Activated CD8-positive, alpha-beta memory T cell treated with anti-CD3 and anti-CD28 coated beads, Interleukin-2, amount 50 U/mL, for 24 hours (primary cell): ENCODE data around the gene FERMT3.

Experiments used
- DNase-seq: peaks from one replicate; pipeline ENCODE4 v3.0.0-alpha.2; 2020; ENCODE audit errors: extremely low read depth

FERMT3 gene

GRCh38 chr11:64186492-64187165, 19.9 kb upstream of the FERMT3 start:
- DNase-seq, result no peak

DNA sequence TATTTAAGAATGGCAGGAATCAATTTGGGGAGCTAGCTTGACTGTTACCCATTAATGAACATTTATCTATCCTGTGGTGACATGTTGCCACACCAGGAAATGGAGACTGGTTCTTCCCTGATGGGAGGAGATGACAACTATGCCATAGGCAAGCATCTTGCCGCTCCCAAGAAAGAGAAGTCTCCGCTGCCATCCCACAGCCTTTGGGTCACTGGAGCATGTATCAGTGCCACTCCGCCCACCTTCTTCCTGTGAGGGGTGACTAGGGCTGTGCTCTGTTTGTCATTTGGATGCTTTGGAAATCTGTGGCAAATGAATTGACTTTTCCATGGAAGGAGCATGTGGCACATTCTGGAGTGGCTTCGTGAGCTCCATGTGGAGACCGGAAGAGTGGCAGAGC, 14.1 kb upstream of the FERMT3 start:
- DNase-seq, result no peak

DNA sequence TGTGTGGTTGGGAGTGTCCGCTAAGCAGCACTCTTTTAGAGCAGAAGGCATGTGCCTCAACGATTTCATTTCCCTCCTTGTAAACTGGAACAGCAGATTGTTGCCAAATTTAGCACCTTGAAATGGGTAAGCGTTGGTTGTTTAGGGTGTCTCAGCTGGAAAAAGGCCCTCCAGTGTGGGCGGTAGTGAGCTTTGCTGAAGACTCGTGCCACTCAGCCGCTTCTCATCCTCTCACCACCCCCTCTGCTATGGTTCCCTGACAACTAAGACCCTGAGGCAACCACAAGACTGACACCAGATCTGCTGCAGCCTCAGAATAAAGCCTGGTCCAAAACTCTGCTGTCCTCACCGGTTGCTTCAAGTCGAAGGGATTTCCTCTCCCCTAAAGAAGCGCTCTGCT, 9.9 kb upstream of the FERMT3 start:
- DNase-seq, result no peak

DNA sequence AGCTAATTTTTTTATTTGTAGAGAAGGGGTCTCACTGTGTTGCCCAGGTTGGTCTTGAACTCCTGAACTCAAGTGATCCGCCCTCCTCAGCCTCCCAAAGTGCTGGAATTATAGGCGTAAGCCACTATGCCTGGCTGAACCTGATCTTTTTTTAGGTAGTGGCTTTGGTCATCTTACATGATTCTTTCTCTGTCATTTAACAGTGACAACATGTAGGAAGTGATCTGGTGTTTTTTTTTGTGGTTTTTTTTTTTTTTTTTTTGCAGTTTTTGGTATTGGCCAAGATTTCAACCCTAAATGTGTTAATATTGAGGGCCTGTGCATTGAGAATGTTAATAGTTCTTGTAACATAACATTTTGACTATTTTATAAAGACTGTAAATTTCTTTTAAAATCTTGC, 8.0 kb upstream of the FERMT3 start:
- no peak for DNase-seq

GRCh38 chr11:64201543-64201942, 5.0 kb upstream of the FERMT3 start:
- DNase-seq, result no peak

DNA sequence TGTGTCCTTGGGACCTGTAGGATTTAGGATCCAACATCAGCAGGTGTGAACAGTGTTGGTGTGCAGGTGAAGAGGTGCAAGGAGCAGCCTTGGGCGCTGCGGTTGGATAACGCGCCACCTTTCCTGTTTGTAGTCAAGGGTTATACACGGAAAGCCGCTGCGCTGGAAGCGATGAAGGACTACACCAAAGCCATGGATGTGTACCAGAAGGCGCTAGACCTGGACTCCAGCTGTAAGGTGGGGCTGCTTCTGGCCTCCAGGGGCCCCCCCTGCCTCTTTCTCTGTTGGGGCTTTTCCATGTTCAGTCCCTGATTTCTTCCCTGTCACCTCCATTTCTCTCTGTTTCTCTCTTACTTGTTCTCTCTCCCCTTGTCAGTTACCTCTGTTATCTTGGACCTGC, 3.5 kb upstream of the FERMT3 start:
- no peak for DNase-seq

DNA sequence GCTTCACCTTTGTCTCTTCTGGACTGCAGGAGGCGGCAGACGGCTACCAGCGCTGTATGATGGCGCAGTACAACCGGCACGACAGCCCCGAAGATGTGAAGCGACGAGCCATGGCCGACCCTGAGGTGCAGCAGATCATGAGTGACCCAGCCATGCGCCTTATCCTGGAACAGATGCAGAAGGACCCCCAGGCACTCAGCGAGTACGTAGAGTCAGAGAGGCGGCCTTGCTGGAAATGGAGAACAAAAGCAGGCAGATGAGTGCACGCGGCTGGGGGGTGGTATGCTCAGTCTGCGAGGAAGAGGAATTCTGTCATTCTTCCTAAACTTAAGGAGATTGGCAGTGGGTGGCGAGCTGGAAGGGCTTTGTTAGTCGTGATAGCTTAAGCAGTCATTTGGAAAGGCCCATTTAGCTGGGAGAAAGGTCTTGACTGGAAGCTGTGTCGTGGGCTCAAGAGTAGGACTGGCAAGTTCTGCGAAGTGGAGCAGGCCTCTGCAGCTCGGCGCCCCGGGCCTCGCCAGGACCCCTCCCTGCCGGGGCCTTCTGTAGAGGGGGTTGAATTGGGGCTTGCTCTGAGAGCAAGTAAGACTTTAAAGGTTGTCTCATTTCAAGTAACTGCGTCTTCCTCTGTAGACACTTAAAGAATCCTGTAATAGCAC, 3.0 kb upstream of the FERMT3 start:
- DNase-seq, result no peak

GRCh38 chr11:64204080-64204440, 2.5 kb upstream of the FERMT3 start:
- no peak for DNase-seq

GRCh38 chr11:64204464-64204989, 2.0 kb upstream of the FERMT3 start:
- DNase-seq, result no peak

DNA sequence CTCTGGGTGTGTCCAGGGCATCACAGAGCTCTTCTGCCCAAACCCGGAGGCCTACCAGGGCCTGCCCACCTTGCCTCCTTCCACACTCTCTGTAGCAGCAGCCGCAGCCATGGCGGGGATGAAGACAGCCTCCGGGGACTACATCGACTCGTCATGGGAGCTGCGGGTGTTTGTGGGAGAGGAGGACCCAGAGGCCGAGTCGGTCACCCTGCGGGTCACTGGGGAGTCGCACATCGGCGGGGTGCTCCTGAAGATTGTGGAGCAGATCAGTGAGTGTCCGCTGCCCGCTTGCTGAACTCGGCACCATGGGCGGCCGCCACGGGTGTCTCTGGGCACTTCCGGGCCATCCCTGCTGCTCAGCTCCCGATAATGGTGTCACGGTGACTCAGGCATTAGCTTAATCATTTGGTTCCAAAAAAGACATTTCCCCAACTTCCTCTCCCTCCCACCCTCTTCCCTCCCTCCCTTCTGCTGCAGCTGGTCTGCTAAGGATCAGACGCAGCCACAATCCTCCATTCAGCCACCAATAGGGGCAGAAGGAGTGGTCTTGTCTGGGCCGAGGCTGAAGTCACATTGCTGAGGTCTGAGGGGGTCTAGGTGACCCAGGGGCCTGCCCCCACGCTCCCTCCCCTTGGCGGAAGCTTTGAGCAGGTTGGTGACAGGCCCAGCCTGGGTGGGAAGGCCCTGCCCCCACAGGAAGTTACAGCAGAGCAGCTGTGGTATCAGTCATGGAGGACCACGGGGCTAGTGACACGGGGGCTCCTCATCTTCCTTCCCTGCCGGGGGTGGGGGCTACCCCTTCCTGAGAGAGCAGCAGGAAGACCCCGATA, 950 bp downstream of the FERMT3 start:
- DNase-seq, result peak; percentile 74

- DNase-seq, result no peak
These were observed 1.7 kb downstream of the FERMT3 start for GRCh38 chr11:64208086-64208795.

GRCh38 chr11:64208796-64209562, 2.5 kb downstream of the FERMT3 start:
- no peak for DNase-seq

DNA sequence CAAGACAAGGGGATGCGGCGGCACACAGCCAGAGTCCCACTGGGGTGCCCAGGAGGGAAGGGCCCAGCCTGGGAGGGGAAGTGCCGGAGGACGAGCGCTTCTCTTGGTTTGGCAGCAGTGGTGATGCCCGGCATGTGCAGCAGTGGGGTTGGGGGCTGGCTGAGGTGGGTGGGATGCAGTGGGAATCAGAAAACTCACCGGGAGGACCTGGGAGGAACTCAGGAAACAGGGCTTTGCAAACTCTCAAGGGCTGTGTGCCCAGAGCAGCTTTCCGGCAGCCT, 3.0 kb downstream of the FERMT3 start:
- DNase-seq, result no peak

- no peak for DNase-seq
These were observed 3.9 kb downstream of the FERMT3 start for GRCh38 chr11:64210301-64211020.

DNA sequence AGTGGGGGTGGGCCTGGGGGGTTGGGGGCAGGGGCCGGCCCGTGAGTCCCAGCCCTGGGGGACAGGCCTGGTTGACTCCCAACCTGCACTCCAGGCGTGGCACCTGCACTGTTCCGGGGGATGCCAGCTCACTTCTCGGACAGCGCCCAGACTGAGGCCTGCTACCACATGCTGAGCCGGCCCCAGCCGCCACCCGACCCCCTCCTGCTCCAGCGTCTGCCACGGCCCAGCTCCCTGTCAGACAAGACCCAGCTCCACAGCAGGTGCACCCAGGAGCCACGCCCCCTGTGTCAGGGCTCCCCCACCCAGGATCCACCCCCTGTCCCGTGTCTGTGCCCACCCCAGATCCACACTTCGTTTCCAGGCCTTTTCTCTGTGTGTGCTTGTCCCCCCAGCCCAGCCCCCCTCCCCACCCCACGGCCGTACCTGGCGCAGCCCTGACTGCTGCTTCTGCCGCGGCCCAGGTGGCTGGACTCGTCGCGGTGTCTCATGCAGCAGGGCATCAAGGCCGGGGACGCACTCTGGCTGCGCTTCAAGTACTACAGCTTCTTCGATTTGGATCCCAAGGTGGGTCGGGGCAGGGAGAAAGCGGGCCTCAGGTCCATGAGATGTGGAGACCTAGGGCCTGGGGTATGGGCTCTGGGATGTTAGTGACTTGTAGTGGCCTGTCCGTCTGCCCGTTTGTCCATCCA, 4.8 kb downstream of the FERMT3 start:
- DNase-seq, result no peak

DNA sequence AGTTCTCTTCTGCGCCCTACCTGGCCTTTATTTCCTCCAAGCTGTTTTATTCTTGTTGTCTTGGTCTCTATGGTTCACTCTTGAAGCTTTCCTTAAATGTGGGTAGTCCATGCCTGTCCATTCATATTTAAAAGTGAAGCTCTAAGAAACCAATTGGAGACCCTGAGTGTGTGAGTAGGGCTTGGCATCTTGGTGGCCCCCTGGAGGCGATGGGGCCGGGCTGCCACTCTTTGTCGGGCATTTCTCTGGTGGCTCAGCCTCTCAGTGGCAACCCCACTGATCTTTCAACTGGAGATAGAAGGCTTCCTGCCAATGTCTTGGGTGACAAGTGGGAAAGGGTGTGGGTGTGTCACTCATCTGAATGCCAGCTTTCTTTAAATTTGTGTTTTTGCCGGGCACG, 10.4 kb downstream of the FERMT3 start:
- DNase-seq, result no peak

- DNase-seq, result no peak
These were observed 12.3 kb downstream of the FERMT3 start for GRCh38 chr11:64218628-64219353.

DNA sequence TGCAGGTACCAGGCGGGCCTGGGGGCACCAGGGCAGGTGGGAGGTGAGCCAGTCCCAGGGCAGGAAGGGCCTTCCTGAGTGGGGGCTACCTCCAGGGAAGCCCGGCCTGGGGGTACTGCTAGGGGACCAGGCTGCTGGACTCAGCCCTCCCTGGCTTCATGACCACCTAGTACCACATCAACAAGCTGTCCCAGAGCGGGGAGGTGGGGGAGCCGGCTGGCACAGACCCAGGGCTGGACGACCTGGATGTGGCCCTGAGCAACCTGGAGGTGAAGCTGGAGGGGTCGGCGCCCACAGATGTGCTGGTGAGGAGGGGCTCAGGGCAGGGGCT, 12.8 kb downstream of the FERMT3 start:
- no peak for DNase-seq

DNA sequence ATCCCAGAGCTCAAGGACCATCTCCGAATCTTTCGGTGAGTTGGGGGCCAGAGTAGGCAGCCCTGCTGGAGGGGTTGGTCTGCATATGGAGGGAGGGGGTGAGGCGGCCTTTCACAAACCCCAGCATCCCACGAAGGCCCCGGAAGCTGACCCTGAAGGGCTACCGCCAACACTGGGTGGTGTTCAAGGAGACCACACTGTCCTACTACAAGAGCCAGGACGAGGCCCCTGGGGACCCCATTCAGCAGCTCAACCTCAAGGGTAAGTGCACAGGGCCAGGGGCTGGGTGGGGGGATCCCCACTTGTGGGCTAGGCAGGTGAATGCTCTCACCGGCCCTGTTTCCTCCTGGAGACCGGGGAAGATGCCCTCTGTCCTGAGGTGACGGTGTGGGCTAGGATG, 13.2 kb downstream of the FERMT3 start:
- DNase-seq, result no peak

DNA sequence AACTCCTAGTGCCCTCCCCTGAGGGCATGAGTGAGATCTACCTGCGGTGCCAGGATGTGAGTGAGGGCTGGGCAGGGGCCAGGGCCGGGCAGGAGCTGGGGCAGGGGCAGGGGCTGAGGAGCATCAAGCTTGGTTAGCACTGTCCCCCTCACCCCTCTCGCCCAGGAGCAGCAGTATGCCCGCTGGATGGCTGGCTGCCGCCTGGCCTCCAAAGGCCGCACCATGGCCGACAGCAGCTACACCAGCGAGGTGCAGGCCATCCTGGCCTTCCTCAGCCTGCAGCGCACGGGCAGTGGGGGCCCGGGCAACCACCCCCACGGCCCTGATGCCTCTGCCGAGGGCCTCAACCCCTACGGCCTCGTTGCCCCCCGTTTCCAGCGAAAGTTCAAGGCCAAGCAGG, 13.8 kb downstream of the FERMT3 start:
- no peak for DNase-seq
